Activated CD4-positive, alpha-beta T cell treated with anti-CD3 and anti-CD28 coated beads, Interleukin-2, amount 10 ng/mL, durations not matched to agents 7 days and 5 days (primary cell): ENCODE data around the gene TAF4. TPM values are rescaled to one million over a fixed set of nuclear protein-coding genes. Genes with fewer than 3 reads are reported as not detected.

Experiments
- CTCF ChIA-PET: fragments of 350-600 bp; sonication (Branson Sonifier 250); formaldehyde crosslinking; loops from one replicate; lab custom pipeline; 2021; ENCODE audit warnings: antibody characterized with exemption; lab: Charles Lee
- POLR2A ChIA-PET: fragments of 350-600 bp; sonication (Branson Sonifier 250); formaldehyde crosslinking; loops from one replicate; lab custom pipeline; 2021; ENCODE audit warnings: antibody characterized with exemption; lab: Charles Lee
- DNase-seq: peaks from one replicate; pipeline ENCODE4 v3.0.0-alpha.2; 2020
- H3K27ac Mint-ChIP-seq: one replicate; pipeline ENCODE4 v1.8.0; 2021; ENCODE audit warnings: mild to moderate bottlenecking, moderate library complexity, mixed read lengths
- H3K27me3 Mint-ChIP-seq: one replicate; pipeline ENCODE4 v1.8.0; 2021; ENCODE audit warnings: mixed read lengths
- H3K36me3 Mint-ChIP-seq: one replicate; pipeline ENCODE4 v1.8.0; 2021; ENCODE audit warnings: low read depth, mixed read lengths
- H3K4me1 Mint-ChIP-seq: one replicate; pipeline ENCODE4 v1.8.0; 2021; ENCODE audit warnings: mixed read lengths
- H3K4me3 Mint-ChIP-seq: one replicate; pipeline ENCODE4 v1.8.0; 2021; ENCODE audit warnings: mild to moderate bottlenecking, moderate library complexity, mixed read lengths
- H3K9me3 Mint-ChIP-seq: one replicate; pipeline ENCODE4 v1.8.0; 2021; ENCODE audit warnings: mixed read lengths
- total RNA-seq, 2 experiments: library from RNA; stranded (reverse); gene quantifications; one replicate each; pipeline ENCODE4 v1.2.3, GENCODE V29; 2021

The TAF4 gene
- total RNA-seq, 2 experiments from 2014 or later: 24.2 to 32.0 TPM

DNA sequence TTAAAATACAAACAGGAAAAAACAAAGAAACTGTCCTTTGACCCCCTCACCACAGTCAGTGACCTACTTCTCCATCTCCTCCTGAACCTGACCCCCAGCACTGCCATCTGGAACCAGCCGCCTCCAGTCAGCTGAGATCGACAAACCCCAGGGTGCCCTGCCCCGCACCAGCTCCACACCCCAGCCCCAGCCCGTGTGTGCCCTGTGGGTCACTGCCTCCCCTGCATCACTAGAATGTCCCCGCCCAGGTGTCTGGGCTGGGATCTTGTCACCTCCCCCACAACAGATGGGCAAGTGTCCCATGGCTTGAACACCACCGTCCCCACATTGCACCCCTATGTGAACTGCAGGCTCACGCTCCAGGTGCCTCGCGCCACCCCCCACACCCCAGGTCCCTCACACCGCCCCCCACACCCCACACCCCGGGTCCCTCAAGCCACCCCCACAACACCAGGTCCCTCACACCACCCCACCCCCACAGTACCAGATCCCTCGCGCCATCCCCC, 13.3 kb downstream of the TAF4 start:
- H3K27me3 Mint-ChIP-seq: no peaks in the 10 kb centered on the region
- ChIA-PET POLR2A (no interaction called here), CTCF (interaction anchor here (1.3 kb wide), 1 partner anchor 9 kb away, joined by 3 read pairs; no protein-coding TSS in a partner anchor)
- H3K27ac Mint-ChIP-seq: no peak overlapping the region
- H3K9me3 Mint-ChIP-seq: no peaks in the 10 kb centered on the region
- peaks cover 25% of the 10 kb centered on the region for H3K4me1 Mint-ChIP-seq
- DNase-seq: no peak
- H3K36me3 Mint-ChIP-seq: peaks cover 3% of the 10 kb centered on the region
- no peak overlapping the region for H3K4me3 Mint-ChIP-seq

DNA sequence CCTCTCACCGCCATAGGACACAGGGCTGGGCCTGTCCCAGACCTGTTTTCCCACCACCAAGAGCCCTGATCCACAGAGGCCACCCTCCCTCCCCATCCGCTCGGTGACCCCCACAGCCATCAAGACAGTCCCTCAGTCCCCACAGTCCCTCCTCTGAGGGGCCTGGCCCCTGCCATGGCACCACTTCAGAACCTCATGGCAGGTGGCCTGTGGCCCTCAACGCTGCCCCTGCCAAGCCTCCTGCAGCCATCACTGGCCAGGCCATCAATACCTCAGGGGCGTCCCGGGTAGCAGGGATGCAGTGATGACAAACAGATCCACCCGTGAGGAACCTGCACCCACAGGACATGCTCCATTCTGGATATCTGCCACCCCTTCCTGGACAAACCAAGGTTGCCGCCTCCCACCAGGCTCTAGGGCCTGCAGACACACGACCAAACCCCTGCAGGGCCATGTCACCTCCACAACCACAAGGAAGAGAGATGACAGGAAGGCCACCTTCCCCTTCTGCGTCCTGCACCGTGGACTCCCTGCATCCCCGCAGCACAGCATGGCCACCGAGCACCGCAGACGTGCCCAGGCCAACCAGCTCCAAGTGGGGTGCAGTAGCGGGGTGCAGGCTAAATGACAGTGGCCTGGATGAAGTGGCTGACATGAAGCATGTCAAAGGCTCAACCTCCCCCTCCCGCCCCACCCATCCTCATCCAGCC, 14.0 kb downstream of the TAF4 start:
- Mint-ChIP-seq H3K27ac (no peak overlapping the region), H3K4me3 (no peak overlapping the region), H3K4me1 (peaks cover 19% of the 10 kb centered on the region), H3K27me3 (no peaks in the 10 kb centered on the region), H3K36me3 (peaks cover 3% of the 10 kb centered on the region), H3K9me3 (no peaks in the 10 kb centered on the region)
- no peak for DNase-seq
- POLR2A ChIA-PET: no interaction called here
- CTCF ChIA-PET: interaction anchor here (1.3 kb wide), 1 partner anchor 8 kb away, joined by 3 read pairs; no protein-coding TSS in a partner anchor

- POLR2A ChIA-PET: no interaction called here
- Mint-ChIP-seq H3K4me3 (no peak overlapping the region), H3K27ac (no peak overlapping the region), H3K9me3 (no peaks in the 10 kb centered on the region), H3K36me3 (peaks cover 3% of the 10 kb centered on the region), H3K4me1 (peaks cover 15% of the 10 kb centered on the region), H3K27me3 (no peaks in the 10 kb centered on the region)
- no peak for DNase-seq
- CTCF ChIA-PET: no interaction called here
Observed at GRCh38 chr20:62051144-62051543, 14.5 kb downstream of the TAF4 start.

DNA sequence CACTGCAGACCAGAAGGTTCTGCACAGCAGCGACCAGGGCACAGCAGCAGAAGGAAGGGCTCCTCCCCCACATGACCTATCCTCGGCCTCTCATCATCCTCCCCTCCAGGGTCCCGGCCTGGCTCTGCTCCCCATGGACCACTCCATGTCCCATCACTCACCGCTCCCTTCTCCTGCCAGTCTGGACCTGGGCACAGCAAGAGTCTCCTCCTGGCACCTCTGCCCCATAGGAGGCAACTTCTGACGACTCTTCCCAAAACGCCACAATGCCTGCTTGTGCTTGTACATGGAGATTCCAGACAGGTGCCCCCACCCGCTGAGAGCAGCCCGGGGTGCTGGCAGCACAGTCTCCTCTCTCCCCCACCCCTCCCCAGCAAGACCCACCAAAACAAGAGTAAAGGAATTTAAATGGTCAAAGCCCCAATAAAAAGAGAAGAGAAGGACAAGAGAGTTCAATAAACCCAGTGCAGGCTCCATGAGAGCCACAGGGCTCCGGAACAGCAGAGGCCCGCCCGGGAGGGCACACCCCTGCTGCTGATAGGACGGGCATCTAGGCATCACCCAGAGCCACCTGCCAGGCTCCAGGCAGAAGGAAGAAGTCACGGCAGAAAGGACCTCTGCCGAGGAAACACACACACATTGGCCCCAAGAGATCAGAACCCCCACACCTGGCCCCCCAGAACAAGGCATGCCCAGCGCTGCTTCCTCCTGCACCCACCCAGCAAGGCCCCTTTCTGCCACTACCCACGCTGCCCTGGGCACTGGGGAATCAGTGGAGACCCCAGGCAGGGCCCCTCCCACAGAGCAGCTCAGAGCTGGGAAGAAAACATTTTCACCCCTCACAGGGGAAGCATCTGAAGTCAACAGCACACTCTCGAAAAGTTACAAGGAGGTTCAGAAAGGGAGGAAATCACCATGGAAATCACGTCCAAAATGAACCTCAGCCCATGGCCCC, 15.2 kb downstream of the TAF4 start:
- peaks cover 15% of the 10 kb centered on the region for H3K4me1 Mint-ChIP-seq
- H3K27ac Mint-ChIP-seq: peak overlapping the region; percentile 60
- H3K4me3 Mint-ChIP-seq: no peak overlapping the region

GRCh38 chr20:62049342-62050165, 16.1 kb downstream of the TAF4 start:
- CTCF ChIA-PET: no interaction called here
- Mint-ChIP-seq H3K4me3 (no peak overlapping the region), H3K36me3 (no peaks in the 10 kb centered on the region), H3K27ac (no peak overlapping the region), H3K27me3 (no peaks in the 10 kb centered on the region), H3K9me3 (no peaks in the 10 kb centered on the region), H3K4me1 (peaks cover 14% of the 10 kb centered on the region)
- POLR2A ChIA-PET: no interaction called here
- no peak for DNase-seq

More for the DNA sequence above, 15.2 kb downstream of the TAF4 start:
- Mint-ChIP-seq H3K36me3 (no peaks in the 10 kb centered on the region), H3K27me3 (no peaks in the 10 kb centered on the region), H3K9me3 (no peaks in the 10 kb centered on the region)
- DNase-seq: no peak
- ChIA-PET CTCF (no interaction called here), POLR2A (no interaction called here)

DNA sequence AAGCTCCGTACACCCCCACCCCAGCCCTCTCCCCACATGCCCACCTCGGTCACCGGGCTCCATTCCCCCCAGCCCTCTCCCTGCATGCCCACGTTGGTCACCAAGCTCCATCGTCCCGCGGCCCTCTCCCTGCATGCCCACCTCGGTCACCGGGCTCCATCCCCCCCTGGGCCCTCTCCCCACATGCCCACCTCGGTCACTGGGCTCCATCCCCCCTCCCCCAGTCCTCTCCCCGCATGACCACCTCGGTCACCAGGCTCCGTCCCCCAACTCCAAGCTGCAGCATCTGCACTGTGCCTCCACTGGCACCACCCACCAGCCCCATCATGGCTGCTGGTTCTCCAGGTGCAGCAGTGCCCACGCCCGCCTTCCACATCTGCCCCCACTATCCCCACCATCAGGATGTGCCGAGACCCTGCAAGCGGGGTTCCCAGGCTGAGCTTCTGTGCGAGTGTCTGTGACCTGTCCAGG, 16.8 kb downstream of the TAF4 start:
- Mint-ChIP-seq H3K27ac (no peak overlapping the region), H3K4me3 (no peak overlapping the region), H3K4me1 (peaks cover 14% of the 10 kb centered on the region), H3K36me3 (no peaks in the 10 kb centered on the region), H3K27me3 (no peaks in the 10 kb centered on the region), H3K9me3 (no peaks in the 10 kb centered on the region)
- POLR2A ChIA-PET: no interaction called here
- DNase-seq: no peak
- CTCF ChIA-PET: no interaction called here

GRCh38 chr20:62048346-62048761, 17.3 kb downstream of the TAF4 start:
- H3K4me1 Mint-ChIP-seq: peaks cover 14% of the 10 kb centered on the region
- H3K27ac Mint-ChIP-seq: no peak overlapping the region
- ChIA-PET CTCF (interaction anchor here (0.5 kb wide), 1 partner anchor 124 kb away, joined by 3 read pairs; no protein-coding TSS in a partner anchor), POLR2A (no interaction called here)
- no peaks in the 10 kb centered on the region for H3K27me3 Mint-ChIP-seq
- H3K36me3 Mint-ChIP-seq: no peaks in the 10 kb centered on the region
- no peak for DNase-seq
- H3K9me3 Mint-ChIP-seq: no peaks in the 10 kb centered on the region
- H3K4me3 Mint-ChIP-seq: no peak overlapping the region

DNA sequence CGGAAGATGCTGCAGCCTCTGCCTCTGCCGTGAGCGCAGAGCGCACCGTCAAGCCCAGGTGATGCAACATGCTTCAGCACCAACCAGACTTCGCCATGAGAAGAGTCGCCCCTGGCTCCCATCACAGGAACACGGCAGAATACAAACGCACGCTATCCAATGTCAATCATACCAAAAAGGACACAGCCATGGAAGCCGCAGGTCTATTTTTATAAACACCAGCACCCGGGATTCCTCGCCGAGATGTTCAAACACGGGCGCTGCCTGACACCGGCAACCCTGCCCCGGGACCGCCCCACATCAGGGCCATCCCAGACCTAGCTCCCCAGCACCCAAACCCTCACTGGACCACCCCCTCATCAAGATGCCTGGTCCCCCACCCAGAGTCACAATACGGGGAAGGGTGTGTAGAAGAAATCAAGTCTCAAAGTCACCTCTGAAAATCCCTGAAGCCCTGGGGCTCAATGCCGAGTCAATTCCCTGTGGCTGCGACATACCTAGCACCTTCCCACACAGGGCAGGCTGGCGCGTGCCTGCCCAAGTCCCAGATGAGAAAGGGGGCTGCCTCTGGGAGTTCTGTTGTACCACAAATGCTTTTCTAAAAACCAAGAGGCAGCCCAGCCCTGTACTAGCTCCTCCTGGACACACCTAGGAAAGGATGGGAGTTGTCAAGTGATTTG, 17.9 kb downstream of the TAF4 start:
- H3K4me1 Mint-ChIP-seq: peaks cover 12% of the 10 kb centered on the region
- H3K4me3 Mint-ChIP-seq: no peak overlapping the region
- H3K27ac Mint-ChIP-seq: no peak overlapping the region
- no peak for DNase-seq
- no peaks in the 10 kb centered on the region for H3K27me3 Mint-ChIP-seq
- no peaks in the 10 kb centered on the region for H3K9me3 Mint-ChIP-seq
- no peaks in the 10 kb centered on the region for H3K36me3 Mint-ChIP-seq
- CTCF ChIA-PET: interaction anchor here (0.5 kb wide), 1 partner anchor 125 kb away, joined by 3 read pairs; no protein-coding TSS in a partner anchor
- POLR2A ChIA-PET: no interaction called here

DNA sequence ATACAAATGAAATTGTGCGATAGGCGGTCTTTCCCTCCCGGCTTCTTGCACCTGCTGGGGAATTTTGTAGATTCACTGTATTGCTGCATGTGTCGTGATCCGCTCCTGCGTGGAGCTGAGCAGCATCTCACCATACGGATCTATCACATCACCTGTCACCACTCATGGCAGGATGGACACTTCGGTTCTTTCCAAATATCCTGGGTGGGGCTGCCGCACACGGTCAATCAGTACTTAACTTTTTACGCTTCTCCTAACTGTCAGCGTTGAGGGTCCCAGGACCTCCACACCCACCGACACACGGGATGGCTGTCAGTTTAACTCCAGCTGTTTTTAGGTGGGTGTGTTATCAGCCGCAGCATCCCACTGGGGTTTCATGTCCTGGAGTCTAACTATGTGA, 19.2 kb downstream of the TAF4 start:
- Mint-ChIP-seq H3K4me1 (peaks cover 7% of the 10 kb centered on the region), H3K4me3 (no peak overlapping the region), H3K27me3 (no peaks in the 10 kb centered on the region), H3K36me3 (peaks cover 1% of the 10 kb centered on the region), H3K9me3 (no peaks in the 10 kb centered on the region), H3K27ac (no peak overlapping the region)
- DNase-seq: no peak
- CTCF ChIA-PET: no interaction called here
- POLR2A ChIA-PET: no interaction called here

DNA sequence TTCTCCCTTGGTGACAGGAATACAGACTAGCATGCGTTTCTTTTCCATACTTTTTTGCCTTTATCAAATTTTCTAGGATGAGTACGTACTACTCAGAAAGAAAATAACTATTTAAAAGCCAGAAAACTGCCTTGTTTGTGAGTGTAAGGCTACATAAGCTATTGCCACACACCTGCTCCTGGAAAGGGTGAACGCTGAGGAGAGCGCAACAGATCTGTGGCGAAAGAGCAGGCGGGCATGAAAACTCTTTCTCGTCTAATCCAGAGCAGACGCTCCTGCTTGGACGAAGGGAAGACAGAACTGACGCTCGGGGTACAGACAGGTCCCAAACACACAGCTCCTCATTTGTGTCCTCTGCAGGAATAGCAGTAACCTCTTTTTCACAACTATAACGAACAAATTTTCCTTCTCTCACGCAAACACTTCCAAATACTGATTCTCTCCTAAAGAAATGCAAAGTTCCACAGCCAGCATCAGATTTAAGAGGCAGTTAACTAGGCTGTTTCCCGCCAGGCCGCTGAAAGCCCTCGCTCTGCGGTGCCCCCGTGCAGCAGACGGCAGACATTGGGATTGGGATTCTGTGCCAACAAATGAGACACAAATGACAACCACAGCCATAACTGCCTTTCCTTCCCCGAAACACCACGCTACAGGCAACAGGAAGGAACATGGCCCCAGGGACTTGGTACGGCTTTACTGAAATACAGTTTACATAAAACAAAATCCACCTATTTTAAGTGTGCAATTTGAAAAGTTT, 20.0 kb downstream of the TAF4 start:
- ChIA-PET CTCF (no interaction called here), POLR2A (no interaction called here)
- H3K36me3 Mint-ChIP-seq: peaks cover 1% of the 10 kb centered on the region
- no peaks in the 10 kb centered on the region for H3K27me3 Mint-ChIP-seq
- DNase-seq: no peak
- no peak overlapping the region for H3K27ac Mint-ChIP-seq
- H3K4me1 Mint-ChIP-seq: peaks cover 5% of the 10 kb centered on the region
- no peaks in the 10 kb centered on the region for H3K9me3 Mint-ChIP-seq
- H3K4me3 Mint-ChIP-seq: no peak overlapping the region

- no peak for DNase-seq
- H3K27ac Mint-ChIP-seq: no peak overlapping the region
- H3K4me3 Mint-ChIP-seq: no peak overlapping the region
- peaks cover 1% of the 10 kb centered on the region for H3K36me3 Mint-ChIP-seq
- CTCF ChIA-PET: no interaction called here
- peaks cover 1% of the 10 kb centered on the region for H3K4me1 Mint-ChIP-seq
- no peaks in the 10 kb centered on the region for H3K27me3 Mint-ChIP-seq
- POLR2A ChIA-PET: no interaction called here
- H3K9me3 Mint-ChIP-seq: no peaks in the 10 kb centered on the region
Observed at GRCh38 chr20:62045118-62045517, 20.6 kb downstream of the TAF4 start.
